ENCODE results near the gene VSTM4.

VSTM4 gene

DNA sequence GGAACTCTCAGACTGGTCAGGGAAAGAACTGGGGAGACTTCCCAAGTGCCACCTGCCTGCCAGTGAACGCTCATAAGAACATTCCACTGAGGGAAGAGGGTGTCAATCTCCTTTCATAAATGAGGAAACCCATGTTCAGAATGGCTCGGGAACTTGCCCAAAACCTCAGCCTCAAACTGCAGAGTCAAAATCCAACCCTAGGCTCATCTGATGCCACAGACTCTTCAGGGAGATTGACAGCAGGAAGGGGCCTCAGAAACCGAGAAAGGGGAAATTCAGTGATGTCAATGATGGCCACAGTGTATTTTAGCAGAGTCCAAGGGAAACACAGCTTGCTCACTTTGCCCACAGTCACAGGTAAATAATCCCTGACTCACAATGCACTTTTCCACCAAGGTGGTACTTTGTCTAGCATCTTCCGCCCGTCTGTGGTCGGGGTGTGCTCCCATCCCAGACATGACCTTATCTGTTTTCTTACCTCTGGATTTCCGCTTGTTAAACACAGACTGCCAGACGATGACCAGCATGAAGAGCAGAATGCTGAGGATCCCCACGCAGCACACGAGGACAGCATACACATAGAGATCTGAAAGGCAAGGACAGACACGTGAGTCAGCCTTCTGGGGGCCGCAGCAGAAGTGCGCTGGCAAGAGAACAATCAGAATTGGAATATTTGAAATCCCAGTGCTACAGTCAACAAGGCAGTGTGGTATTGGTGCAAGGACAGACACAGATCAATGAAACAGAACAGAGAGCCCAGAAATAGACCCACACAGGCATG is 38.4 kb downstream of the VSTM4 start:
- TF ChIP-seq, protein P1, sequence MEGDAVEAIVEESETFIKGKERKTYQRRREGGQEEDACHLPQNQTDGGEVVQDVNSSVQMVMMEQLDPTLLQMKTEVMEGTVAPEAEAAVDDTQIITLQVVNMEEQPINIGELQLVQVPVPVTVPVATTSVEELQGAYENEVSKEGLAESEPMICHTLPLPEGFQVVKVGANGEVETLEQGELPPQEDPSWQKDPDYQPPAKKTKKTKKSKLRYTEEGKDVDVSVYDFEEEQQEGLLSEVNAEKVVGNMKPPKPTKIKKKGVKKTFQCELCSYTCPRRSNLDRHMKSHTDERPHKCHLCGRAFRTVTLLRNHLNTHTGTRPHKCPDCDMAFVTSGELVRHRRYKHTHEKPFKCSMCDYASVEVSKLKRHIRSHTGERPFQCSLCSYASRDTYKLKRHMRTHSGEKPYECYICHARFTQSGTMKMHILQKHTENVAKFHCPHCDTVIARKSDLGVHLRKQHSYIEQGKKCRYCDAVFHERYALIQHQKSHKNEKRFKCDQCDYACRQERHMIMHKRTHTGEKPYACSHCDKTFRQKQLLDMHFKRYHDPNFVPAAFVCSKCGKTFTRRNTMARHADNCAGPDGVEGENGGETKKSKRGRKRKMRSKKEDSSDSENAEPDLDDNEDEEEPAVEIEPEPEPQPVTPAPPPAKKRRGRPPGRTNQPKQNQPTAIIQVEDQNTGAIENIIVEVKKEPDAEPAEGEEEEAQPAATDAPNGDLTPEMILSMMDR (IDR thresholded peaks at IDR 0.05): no peak
- H3K4me3 Mint-ChIP-seq: no peak overlapping the region
- peaks cover 9% of the 10 kb centered on the region for H3K4me1 Mint-ChIP-seq
- H3K27me3 Mint-ChIP-seq (ENCODE audit: low read depth, poor library complexity): peaks cover 27% of the 10 kb centered on the region
- H3K9me3 Mint-ChIP-seq: no peaks in the 10 kb centered on the region
- DNase-seq: no peak
- H3K36me3 Mint-ChIP-seq (ENCODE audit: low read depth): peaks cover 5% of the 10 kb centered on the region
- H3K27ac Mint-ChIP-seq: peak overlapping the region; percentile 69

DNA sequence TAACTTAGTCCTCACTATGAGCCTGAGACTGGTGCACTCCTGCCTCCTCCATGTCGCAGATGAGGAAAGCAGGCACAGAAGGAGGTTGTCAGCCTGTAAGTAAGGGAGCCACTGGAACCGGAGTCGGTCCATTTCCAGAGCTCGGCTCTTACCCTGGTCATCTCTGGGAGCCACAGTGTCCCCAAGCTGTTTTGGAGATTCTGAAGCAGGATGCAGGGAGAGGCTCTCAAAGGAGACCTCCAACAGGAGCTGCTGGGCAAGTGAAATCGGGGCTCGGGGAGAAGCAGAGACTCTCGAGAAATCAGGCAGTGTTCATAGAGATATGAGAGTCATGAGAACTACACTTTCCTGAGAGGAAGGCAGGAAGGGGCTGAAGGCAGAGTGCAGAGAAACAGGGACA is 39.0 kb downstream of the VSTM4 start:
- peak overlapping the region; percentile 69 for H3K27ac Mint-ChIP-seq
- TF ChIP-seq, protein P1 (IDR thresholded peaks at IDR 0.05): no peak

DNA sequence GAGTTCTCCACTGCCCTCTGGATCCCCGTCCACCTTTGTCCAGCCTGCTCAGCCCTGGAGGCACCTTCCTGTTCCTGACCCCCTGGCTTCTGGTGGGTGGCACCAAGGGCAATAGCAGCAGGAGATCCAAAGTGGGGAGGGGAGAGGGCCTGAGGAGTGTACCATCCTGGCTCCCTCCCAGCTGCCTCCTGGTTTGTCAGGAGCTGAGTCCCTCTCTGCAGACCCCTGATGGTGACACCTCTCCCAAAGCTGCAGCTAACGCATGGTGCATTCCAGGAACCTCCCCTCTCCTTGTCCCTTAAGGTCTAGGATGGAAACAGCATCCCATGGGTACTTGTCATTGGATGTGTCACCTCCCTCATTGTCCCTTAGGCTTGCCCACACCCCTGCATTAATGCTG is 39.6 kb downstream of the VSTM4 start:
- peaks cover 5% of the 10 kb centered on the region for H3K4me1 Mint-ChIP-seq
- H3K9me3 Mint-ChIP-seq: no peaks in the 10 kb centered on the region
- TF ChIP-seq, protein P1 (IDR thresholded peaks at IDR 0.05): no peak
- peaks cover 5% of the 10 kb centered on the region for H3K36me3 Mint-ChIP-seq (ENCODE audit: low read depth)
- DNase-seq: no peak
- peaks cover 21% of the 10 kb centered on the region for H3K27me3 Mint-ChIP-seq (ENCODE audit: low read depth, poor library complexity)
- H3K4me3 Mint-ChIP-seq: no peak overlapping the region
- no peak overlapping the region for H3K27ac Mint-ChIP-seq

More for the DNA sequence above, 39.0 kb downstream of the VSTM4 start:
- no peak for DNase-seq
- peaks cover 5% of the 10 kb centered on the region for H3K36me3 Mint-ChIP-seq (ENCODE audit: low read depth)
- H3K9me3 Mint-ChIP-seq: no peaks in the 10 kb centered on the region
- H3K27me3 Mint-ChIP-seq (ENCODE audit: low read depth, poor library complexity): peaks cover 21% of the 10 kb centered on the region
- no peak overlapping the region for H3K4me3 Mint-ChIP-seq
- H3K4me1 Mint-ChIP-seq: peaks cover 5% of the 10 kb centered on the region

DNA sequence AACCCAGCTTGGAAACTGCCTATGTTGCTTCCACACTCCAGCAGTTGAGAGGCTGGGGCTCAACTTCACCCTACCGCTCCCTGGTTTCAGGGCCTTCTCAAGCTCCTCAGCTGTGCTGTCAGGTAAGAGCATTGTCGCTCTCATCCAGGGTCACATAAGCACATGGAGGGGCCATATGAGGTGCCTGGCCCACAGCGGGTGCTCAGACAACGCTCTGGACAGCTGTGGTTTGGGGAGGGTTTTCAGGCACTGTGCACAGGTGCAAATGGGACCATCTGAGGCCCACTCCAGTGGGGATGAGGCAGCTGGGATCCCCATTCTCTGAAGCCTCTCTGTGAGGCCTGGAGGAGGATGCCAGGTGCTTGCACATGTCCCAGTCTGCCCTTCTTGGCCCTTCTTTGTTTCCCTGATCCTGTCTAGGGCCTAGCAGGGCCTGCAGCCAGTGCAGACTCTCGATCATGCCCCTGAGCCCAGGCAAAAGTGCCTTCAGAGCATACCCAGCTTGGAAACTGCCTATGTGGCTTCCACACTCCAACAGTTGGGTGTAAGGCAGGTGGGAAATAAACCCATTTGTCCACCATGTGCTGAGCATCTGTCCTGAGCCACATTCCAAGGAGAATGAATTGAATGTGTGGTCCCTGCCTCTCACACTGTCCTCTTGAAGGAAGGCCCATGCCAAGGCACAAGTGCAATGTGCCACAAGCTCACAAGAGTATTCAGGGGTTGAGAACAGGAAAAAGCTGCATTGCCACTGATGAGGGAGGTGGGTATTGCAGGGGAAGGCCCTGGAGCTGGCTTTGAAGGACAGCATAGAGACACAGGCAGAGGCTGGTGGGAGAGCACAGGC is 40.3 kb downstream of the VSTM4 start:
- no peak for DNase-seq
- TF ChIP-seq, protein P1 (IDR thresholded peaks at IDR 0.05): no peak
- no peaks in the 10 kb centered on the region for H3K9me3 Mint-ChIP-seq
- H3K36me3 Mint-ChIP-seq (ENCODE audit: low read depth): peaks cover 5% of the 10 kb centered on the region
- H3K4me1 Mint-ChIP-seq: peaks cover 5% of the 10 kb centered on the region
- H3K4me3 Mint-ChIP-seq: no peak overlapping the region
- H3K27me3 Mint-ChIP-seq (ENCODE audit: low read depth, poor library complexity): peaks cover 16% of the 10 kb centered on the region
- H3K27ac Mint-ChIP-seq: no peak overlapping the region

DNA sequence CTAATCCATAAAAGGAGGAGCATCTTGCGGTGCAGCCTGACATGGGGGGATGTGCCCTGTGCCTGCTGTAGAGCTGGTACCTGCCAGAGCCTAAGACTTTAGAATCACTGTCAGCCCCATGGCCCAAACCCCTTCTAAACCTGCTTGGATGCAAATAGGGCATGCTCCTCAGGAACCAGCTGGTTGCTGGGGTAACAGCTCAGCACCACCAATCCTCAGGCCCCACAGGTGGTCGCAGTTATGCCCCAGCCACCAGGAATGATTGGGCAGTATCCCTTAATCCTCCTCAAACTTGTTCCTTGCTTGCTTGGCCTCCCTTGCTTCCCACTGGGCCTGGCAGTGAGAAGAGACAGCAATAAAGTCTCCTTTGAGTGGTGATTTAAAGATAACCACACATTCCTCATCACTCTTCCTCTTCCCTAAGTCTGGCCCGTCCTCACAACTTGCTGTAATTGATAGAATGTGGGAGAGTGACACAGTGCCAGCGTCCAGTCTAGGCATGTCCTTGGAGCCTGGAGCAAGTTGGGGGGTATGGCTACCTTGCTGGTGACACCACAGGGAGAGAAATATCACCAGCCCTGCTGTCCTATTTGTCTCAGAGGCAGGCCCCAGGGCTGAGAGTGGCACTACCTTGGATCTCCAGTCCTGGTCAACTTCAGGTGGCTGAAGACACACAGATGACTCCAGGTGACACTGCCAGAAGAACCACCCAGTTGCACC is 43.0 kb downstream of the VSTM4 start:
- DNase-seq: no peak
- Mint-ChIP-seq H3K4me1 (peaks cover 5% of the 10 kb centered on the region), H3K4me3 (no peak overlapping the region), H3K9me3 (no peaks in the 10 kb centered on the region), H3K27me3 (ENCODE audit: low read depth, poor library complexity) (peaks cover 12% of the 10 kb centered on the region), H3K27ac (no peak overlapping the region), H3K36me3 (ENCODE audit: low read depth) (peaks cover 5% of the 10 kb centered on the region)
- TF ChIP-seq, protein P1 (IDR thresholded peaks at IDR 0.05): no peak

All from nephron progenitor cell (in vitro differentiated cells).